ENCODE measurements around the gene PNPLA7. TPM values are rescaled to one million over a fixed set of nuclear protein-coding genes. Genes with fewer than 3 reads are reported as not detected.

Gene PNPLA7
- total and polyA plus RNA-seq, 4 donors, result 0.75 to 6.5 (median 2.1) TPM

DNA sequence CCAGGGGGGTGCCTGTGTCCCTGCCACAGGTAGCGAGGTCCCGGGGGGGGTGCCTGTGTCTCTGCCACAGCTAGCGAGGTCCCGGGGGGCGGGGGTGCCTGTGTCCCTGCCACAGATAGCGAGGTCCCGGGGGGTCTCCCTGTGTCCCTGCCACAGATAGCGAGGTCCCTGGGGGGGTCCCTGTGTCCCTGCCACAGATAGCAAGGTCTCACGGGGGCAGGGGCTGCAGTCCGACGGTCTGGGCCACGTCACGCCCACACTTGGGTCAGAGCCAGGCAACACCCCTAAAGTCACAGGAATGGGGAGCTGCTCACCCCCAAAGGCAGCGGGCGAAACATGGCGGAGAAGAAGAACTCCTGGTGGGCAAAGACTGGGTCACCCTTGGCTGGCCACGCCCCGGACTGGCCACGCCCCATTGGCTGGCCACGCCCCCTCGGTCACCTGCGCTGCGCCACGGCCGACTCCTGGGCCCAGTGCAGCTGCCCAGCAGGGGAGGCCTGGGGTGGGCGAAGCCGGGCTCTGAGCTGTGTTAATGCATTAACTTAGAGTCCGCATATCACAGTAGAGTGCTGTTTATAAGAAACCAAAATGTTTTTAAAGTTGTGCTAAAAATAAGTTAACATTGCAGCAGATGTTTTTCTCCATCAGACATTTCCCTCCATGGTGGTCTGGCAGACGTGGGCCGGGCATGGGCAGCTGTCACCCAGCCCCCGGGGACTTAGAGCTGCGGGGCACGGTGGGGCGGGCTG is 120.1 kb downstream of the PNPLA7 start:
- whole genome bisulfite sequencing, result 80% methylated on average over 34 of the region's 34 CpGs
- DNase-seq (ENCODE audit: low spot score), result no peak
- no peaks in the 10 kb centered on the region for H3K4me1 ChIP-seq (ENCODE audit: control insufficient read depth in 4 of 4, insufficient read depth in 4 of 4, low read length in 3 of 4)
- TF ChIP-seq RXRA (IDR thresholded peaks at IDR 0.05), result no peak
- TF ChIP-seq, protein P1, sequence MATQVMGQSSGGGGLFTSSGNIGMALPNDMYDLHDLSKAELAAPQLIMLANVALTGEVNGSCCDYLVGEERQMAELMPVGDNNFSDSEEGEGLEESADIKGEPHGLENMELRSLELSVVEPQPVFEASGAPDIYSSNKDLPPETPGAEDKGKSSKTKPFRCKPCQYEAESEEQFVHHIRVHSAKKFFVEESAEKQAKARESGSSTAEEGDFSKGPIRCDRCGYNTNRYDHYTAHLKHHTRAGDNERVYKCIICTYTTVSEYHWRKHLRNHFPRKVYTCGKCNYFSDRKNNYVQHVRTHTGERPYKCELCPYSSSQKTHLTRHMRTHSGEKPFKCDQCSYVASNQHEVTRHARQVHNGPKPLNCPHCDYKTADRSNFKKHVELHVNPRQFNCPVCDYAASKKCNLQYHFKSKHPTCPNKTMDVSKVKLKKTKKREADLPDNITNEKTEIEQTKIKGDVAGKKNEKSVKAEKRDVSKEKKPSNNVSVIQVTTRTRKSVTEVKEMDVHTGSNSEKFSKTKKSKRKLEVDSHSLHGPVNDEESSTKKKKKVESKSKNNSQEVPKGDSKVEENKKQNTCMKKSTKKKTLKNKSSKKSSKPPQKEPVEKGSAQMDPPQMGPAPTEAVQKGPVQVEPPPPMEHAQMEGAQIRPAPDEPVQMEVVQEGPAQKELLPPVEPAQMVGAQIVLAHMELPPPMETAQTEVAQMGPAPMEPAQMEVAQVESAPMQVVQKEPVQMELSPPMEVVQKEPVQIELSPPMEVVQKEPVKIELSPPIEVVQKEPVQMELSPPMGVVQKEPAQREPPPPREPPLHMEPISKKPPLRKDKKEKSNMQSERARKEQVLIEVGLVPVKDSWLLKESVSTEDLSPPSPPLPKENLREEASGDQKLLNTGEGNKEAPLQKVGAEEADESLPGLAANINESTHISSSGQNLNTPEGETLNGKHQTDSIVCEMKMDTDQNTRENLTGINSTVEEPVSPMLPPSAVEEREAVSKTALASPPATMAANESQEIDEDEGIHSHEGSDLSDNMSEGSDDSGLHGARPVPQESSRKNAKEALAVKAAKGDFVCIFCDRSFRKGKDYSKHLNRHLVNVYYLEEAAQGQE (IDR thresholded peaks at IDR 0.05), result no peak
- TF ChIP-seq RAD21 (IDR thresholded peaks at IDR 0.05), result no peak
- TF ChIP-seq FOXA1 (IDR thresholded peaks at IDR 0.05), result no peak
- TF ChIP-seq JUND (IDR thresholded peaks at IDR 0.05), result no peak
- no peak for TF ChIP-seq FOXA2 (IDR thresholded peaks at IDR 0.05)
- no peak for TF ChIP-seq GABPA (IDR thresholded peaks at IDR 0.05 in 1 of 2, conservative IDR thresholded peaks at IDR 0.05 in 1 of 2)
- no peak for TF ChIP-seq NR2F2 (IDR thresholded peaks at IDR 0.05)
- TF ChIP-seq, protein P2, sequence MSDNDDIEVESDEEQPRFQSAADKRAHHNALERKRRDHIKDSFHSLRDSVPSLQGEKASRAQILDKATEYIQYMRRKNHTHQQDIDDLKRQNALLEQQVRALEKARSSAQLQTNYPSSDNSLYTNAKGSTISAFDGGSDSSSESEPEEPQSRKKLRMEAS (IDR thresholded peaks at IDR 0.05), result no peak
- TF ChIP-seq ZBTB33 (IDR thresholded peaks at IDR 0.05), result no peak
- no peak for TF ChIP-seq HNF4G (IDR thresholded peaks at IDR 0.05)
- no peak for TF ChIP-seq HNF4A (conservative IDR thresholded peaks at IDR 0.05)
- TF ChIP-seq, protein P3, sequence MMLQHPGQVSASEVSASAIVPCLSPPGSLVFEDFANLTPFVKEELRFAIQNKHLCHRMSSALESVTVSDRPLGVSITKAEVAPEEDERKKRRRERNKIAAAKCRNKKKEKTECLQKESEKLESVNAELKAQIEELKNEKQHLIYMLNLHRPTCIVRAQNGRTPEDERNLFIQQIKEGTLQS (IDR thresholded peaks at IDR 0.05), result no peak
- TF ChIP-seq, protein P4, sequence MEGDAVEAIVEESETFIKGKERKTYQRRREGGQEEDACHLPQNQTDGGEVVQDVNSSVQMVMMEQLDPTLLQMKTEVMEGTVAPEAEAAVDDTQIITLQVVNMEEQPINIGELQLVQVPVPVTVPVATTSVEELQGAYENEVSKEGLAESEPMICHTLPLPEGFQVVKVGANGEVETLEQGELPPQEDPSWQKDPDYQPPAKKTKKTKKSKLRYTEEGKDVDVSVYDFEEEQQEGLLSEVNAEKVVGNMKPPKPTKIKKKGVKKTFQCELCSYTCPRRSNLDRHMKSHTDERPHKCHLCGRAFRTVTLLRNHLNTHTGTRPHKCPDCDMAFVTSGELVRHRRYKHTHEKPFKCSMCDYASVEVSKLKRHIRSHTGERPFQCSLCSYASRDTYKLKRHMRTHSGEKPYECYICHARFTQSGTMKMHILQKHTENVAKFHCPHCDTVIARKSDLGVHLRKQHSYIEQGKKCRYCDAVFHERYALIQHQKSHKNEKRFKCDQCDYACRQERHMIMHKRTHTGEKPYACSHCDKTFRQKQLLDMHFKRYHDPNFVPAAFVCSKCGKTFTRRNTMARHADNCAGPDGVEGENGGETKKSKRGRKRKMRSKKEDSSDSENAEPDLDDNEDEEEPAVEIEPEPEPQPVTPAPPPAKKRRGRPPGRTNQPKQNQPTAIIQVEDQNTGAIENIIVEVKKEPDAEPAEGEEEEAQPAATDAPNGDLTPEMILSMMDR (IDR thresholded peaks at IDR 0.05; ENCODE audit: low read depth, low read length, missing input control), result no peak
- TF ChIP-seq TAF1 (conservative IDR thresholded peaks at IDR 0.05), result no peak
- TF ChIP-seq SP1 (IDR thresholded peaks at IDR 0.05), result no peak
- H3K9me3 ChIP-seq (ENCODE audit: control insufficient read depth in 4 of 4, low read length in 3 of 4), result no peaks in the 10 kb centered on the region
- H3K9ac ChIP-seq (ENCODE audit: low read depth in 1 of 2, low read length in 2 of 2), result no peak overlapping the region
- H3K27me3 ChIP-seq (ENCODE audit: control insufficient read depth in 4 of 4, insufficient read depth in 4 of 4, low read length in 3 of 4), result no peaks in the 10 kb centered on the region
- H3K27ac ChIP-seq (ENCODE audit: low read depth in 1 of 2, low read length in 2 of 2), result no peak overlapping the region
- H3K4me3 ChIP-seq (ENCODE audit: low read depth in 1 of 3, low read length in 3 of 3), result no peak overlapping the region
- H3K36me3 ChIP-seq (ENCODE audit: control insufficient read depth in 4 of 4, insufficient read depth in 3 of 4, low read depth in 1 of 4, low read length in 3 of 4), result no peaks in the 10 kb centered on the region
